Neural cell (in vitro differentiated cells): ENCODE measurements around the gene CDCP1.

Source experiments
- CTCF ChIP-seq: fragments of 450-650 bp; IDR thresholded peaks from 2 replicates; pipeline ENCODE4 v1.5.1; 2014; ENCODE audit warnings: antibody characterized with exemption, mild to moderate bottlenecking, moderate library complexity; ENCODE audit not compliant: poor library complexity, severe bottlenecking
- EP300 ChIP-seq: fragments of 450-650 bp; conservative IDR thresholded peaks from 2 replicates; pipeline ENCODE4 v1.6.1; 2014; ENCODE audit warnings: antibody characterized with exemption, mild to moderate bottlenecking, moderate library complexity; ENCODE audit not compliant: poor library complexity, severe bottlenecking
- EZH2 ChIP-seq: fragments of 200-600, 300-800 bp; shearing (Covaris generic), sonication (generic); IDR thresholded peaks from 2 replicates; pipeline ENCODE4 v1.6.1; 2014; ENCODE audit warnings: antibody characterized with exemption, low read length, borderline replicate concordance, mild to moderate bottlenecking; ENCODE audit not compliant: insufficient read depth, poor library complexity, severe bottlenecking
- POLR2AphosphoS5 ChIP-seq: IDR thresholded peaks from 2 replicates; pipeline ENCODE4 v1.6.1; 2012
- RAD21 ChIP-seq: fragments of 450-650 bp; conservative IDR thresholded peaks from 2 replicates; pipeline ENCODE4 v1.6.1; 2014; ENCODE audit warnings: antibody characterized with exemption, mild to moderate bottlenecking, moderate library complexity

- TF ChIP-seq POLR2AphosphoS5: no peak
- TF ChIP-seq EP300: no peak
- no peak for TF ChIP-seq EZH2
- no peak for TF ChIP-seq CTCF
- no peak for TF ChIP-seq RAD21
These were observed 47.9 kb downstream of the CDCP1 start for GRCh38 chr3:45098310-45098709.
